Subcutaneous abdominal adipose tissue (tissue), 5 donors: ENCODE measurements around the gene AKR1C8.
"Not testable (repeated sequence)": the region's sequence is repeated elsewhere in the genome, so short reads cannot be mapped to it uniquely, and the experiment has no call there.

Source experiments
- H3K27ac ChIP-seq: one replicate; pipeline ENCODE4 v1.7.0; 2013; ENCODE audit warnings: low read depth, mild to moderate bottlenecking, inconsistent platforms, low read length, moderate library complexity
- H3K27me3 ChIP-seq, 5 donors: one replicate each; pipeline ENCODE4 v1.7.0; 2013; ENCODE audit warnings: low read length in 5 of 5, inconsistent platforms in 1 of 5; ENCODE audit not compliant: control insufficient read depth in 5 of 5, insufficient read depth in 4 of 5
- H3K36me3 ChIP-seq, 5 donors: one replicate each; pipeline ENCODE4 v1.7.0; 2013; ENCODE audit warnings: low read length in 5 of 5; ENCODE audit not compliant: control insufficient read depth in 5 of 5, insufficient read depth in 5 of 5
- H3K4me1 ChIP-seq, 5 donors: one replicate each; pipeline ENCODE4 v1.7.0; 2013; ENCODE audit warnings: low read length in 5 of 5, mild to moderate bottlenecking in 3 of 5, moderate library complexity in 1 of 5; ENCODE audit not compliant: control insufficient read depth in 5 of 5, insufficient read depth in 5 of 5
- H3K4me3 ChIP-seq, 5 donors: one replicate each; pipeline ENCODE4 v1.7.0; 2013; ENCODE audit warnings: low read length in 5 of 5, low read depth in 1 of 5
- H3K9ac ChIP-seq, 5 donors: one replicate each; pipeline ENCODE4 v1.7.0; 2013; ENCODE audit warnings: low read length in 5 of 5, mild to moderate bottlenecking in 4 of 5, moderate library complexity in 3 of 5
- H3K9me3 ChIP-seq, 5 donors: one replicate each; pipeline ENCODE4 v1.7.0; 2013; ENCODE audit warnings: low read length in 5 of 5; ENCODE audit not compliant: control insufficient read depth in 5 of 5
- donor health status: healthy.
- donor health status: healthy.
- donor health status: healthy.
- donor health status: healthy.
- donor health status: healthy.

Gene AKR1C8

DNA sequence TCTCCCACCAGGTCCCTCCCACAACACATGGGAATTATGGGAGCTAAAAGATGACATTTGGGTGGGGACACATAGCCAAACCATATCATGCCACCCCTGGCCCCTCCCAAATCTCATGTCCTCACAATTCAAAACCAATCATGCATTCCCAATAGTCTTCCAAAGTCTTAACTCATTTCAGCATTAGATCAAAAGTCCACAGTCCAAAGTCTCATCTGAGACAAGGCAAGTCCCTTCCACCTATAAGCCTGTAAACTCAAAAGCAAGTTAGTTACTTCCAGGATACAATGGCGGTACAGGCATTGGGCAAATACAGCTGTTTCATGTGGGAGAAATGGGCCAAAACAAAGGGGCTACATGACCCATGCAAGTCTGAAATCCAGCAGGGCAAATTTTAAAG lies 24.8 kb upstream of the AKR1C8 start:
- not testable (repeated sequence) for H3K27me3 ChIP-seq, H3K4me3 ChIP-seq, H3K9ac ChIP-seq, H3K36me3 ChIP-seq, H3K27ac ChIP-seq, H3K4me1 ChIP-seq, H3K9me3 ChIP-seq

DNA sequence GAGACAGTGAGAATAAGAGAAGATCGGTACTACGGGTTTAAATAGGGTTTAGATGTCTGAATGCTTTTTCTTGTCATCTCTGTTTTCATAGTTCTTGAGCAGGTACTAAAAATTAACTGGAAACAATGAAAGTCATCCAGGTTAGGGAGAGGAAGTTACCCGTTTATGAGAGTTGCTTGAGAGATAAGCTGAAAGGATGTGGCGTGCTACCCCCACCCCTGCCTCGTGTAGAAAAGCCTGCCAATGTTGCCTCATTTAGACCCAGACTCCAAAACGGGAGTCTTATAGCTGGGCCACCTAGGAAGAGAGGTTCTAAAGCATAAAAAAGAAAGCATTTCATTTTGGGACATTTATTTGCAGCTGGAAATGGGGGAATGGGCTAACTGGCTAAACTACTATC lies 21.8 kb upstream of the AKR1C8 start:
- H3K4me3 ChIP-seq, result no peak overlapping the region
- no peaks in the 10 kb centered on the region for H3K27me3 ChIP-seq
- no peaks in the 10 kb centered on the region for H3K4me1 ChIP-seq
- H3K9me3 ChIP-seq, result peaks cover 0 to 7% (median 7%) of the 10 kb centered on the region in 5 donors
- no peak overlapping the region for H3K9ac ChIP-seq
- no peaks in the 10 kb centered on the region for H3K36me3 ChIP-seq
- H3K27ac ChIP-seq, result no peak overlapping the region

DNA sequence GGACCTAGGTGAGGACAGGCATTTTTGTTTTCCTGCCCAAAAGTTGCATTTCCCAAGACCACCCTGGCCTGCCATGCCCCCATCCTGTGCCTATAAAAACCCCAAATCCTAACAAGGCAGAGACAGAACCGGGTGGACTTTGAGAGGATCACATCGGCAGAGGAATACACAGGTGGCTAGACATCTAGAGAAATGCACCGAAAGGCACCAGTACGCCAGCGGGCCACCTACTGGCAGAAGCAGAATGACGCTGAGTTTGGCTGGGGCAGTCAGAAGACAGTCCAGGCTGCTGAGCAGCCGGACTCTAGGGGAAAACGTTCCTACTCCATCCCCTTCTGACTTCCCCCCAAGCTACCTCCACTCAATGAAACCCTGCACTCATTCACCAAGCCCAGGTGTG lies 14.4 kb upstream of the AKR1C8 start:
- Histone ChIP-seq H3K36me3 (no peaks in the 10 kb centered on the region), H3K4me1 (peaks cover 0 to 6% (median 5%) of the 10 kb centered on the region in 5 donors), H3K9ac (no peak overlapping the region), H3K27ac (no peak overlapping the region), H3K9me3 (peaks cover 0 to 7% (median 4%) of the 10 kb centered on the region in 5 donors), H3K4me3 (no peak overlapping the region), H3K27me3 (no peaks in the 10 kb centered on the region)

DNA sequence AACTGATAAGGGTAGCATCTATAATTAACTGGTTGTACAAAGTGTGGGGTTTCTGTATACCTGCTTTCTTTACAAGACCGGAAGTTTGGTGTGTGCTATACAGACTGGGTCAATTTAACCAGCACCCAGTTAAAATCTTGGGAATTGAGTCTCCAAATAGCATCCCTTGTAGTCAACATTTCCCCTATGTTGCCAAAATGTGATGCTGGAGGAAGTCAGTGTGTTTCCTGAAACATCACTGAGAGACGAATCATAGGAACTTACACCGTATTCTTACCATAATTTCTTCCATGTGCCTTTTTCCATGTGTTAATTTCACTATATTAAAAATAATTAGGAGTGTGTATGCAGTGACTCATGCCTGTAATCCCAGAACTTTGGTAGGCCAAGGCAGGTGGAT lies 13.4 kb upstream of the AKR1C8 start:
- H3K27me3 ChIP-seq, result no peaks in the 10 kb centered on the region
- peaks cover 0 to 6% (median 4%) of the 10 kb centered on the region in 5 donors for H3K9me3 ChIP-seq
- no peaks in the 10 kb centered on the region for H3K36me3 ChIP-seq
- H3K9ac ChIP-seq, result no peak overlapping the region
- peaks cover 0 to 6% (median 5%) of the 10 kb centered on the region in 5 donors for H3K4me1 ChIP-seq
- H3K4me3 ChIP-seq, result no peak overlapping the region
- H3K27ac ChIP-seq, result no peak overlapping the region

DNA sequence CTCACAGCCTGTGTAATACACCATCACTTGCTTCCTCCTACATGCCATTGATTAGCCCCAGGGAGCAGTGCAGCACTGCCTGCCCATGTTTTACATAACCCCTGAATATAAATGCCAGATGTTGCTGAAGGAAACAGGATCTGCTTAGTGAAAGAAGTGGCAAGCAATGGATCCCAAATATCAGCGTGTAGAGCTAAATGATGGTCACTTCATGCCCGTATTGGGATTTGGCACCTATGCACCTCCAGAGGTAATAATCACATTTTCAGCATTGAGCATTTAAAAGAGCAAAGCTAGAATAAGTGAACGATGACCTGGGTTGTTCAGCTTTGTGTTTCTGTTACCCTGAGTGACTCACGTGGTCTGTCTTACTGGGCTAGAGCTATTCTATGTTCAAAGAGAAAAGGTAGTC lies 11.8 kb upstream of the AKR1C8 start, which contains the start of gene AKR1C4:
AKR1C4 (plus strand) TSS at position 136 of the 412 bp plus-strand sequence; CDS start at position 167, 31 bp downstream.
- Histone ChIP-seq H3K9ac (no peak within 1 kb of the TSS), H3K27ac (no peak within 1 kb of the TSS), H3K9me3 (no peaks in the 10 kb centered on the region), H3K27me3 (no peaks in the 10 kb centered on the region), H3K4me3 (peak within 1 kb of the TSS in 2 of 5 donors; percentile 9 to 16), H3K4me1 (peaks cover 0 to 6% (median 5%) of the 10 kb centered on the region in 5 donors), H3K36me3 (no peaks in the 10 kb centered on the region)

DNA sequence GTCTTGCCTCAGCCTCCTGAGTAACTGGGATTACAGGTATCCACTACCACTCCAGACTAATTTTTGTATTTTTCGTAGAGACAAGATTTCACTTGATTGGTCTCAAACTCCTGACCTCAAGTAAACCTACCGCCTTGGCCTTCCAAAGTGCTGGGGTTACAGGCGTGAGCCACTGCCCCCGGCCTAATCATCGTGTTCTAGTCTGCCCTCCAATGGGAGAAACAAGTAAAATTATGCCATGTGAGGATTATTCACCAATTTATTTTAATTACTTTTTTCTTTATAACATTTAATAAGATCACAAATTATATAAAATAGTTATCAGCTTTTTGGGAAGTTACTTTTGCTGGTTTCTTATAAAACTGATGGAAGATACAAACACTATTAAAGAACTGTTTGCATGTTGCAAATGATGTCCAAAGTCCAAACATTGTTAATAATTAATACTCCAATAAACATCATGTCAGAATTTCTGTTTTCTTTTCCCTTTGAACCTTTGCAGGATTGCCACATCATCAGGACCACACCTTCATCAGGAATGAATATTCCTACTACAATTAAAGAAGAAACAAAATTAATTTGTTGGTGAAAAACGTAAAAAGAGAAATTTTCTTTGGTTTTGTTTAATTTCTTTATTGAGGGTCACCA lies 10.9 kb upstream of the AKR1C8 start:
- H3K4me3 ChIP-seq, result no peak overlapping the region
- peaks cover 0 to 6% (median 5%) of the 10 kb centered on the region in 5 donors for H3K4me1 ChIP-seq
- no peaks in the 10 kb centered on the region for H3K27me3 ChIP-seq
- no peaks in the 10 kb centered on the region for H3K36me3 ChIP-seq
- no peak overlapping the region for H3K9ac ChIP-seq
- no peak overlapping the region for H3K27ac ChIP-seq
- no peaks in the 10 kb centered on the region for H3K9me3 ChIP-seq

DNA sequence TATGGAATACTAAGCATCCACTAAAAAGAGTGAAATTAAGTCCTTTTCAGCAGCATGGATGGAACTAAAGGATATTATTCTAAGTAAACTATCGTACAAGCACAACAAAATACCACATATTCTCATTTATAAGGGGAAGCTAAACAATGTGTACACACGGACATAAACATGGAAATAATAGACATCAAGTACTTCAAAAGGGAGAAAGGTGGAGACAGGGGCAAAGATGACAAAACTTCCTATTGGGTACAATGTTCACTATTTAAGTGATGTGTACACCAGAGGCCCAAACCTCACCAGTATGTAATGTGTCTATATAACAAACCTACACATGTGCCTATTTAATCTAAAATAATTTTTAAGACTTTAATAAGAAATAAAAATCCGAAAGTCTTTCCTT lies 9.5 kb upstream of the AKR1C8 start:
- no peak overlapping the region for H3K4me3 ChIP-seq
- H3K27ac ChIP-seq, result no peak overlapping the region
- no peaks in the 10 kb centered on the region for H3K36me3 ChIP-seq
- no peaks in the 10 kb centered on the region for H3K9me3 ChIP-seq
- H3K4me1 ChIP-seq, result peaks cover 0 to 6% (median 5%) of the 10 kb centered on the region in 5 donors
- H3K27me3 ChIP-seq, result no peaks in the 10 kb centered on the region
- no peak overlapping the region for H3K9ac ChIP-seq

DNA sequence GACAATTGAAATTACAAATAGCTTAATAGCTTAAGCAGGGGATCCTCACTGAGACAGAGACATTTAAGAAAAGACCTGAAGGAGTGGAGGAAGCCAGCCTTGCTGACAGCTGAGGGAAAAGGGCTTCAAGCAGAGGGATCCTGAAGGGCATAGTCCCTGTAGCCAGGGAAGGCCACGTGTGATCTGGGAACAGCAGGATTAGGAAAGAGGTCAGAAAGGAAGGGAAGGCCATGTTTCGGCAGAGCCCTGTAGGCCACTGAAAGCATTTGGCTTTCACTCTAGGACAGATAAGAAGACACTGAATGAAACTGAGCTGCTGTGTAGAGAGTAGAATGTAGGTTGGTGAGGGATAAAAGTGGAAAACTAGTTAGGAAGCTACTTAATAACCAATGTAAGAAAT lies 3.4 kb upstream of the AKR1C8 start:
- H3K9ac ChIP-seq, result peak overlapping the region in 1 of 5 donors; percentile 10
- no peak overlapping the region for H3K4me3 ChIP-seq
- H3K4me1 ChIP-seq, result peaks cover 9 to 42% (median 28%) of the 10 kb centered on the region in 5 donors
- no peaks in the 10 kb centered on the region for H3K27me3 ChIP-seq
- no peaks in the 10 kb centered on the region for H3K9me3 ChIP-seq
- H3K27ac ChIP-seq, result peak overlapping the region; percentile 43
- H3K36me3 ChIP-seq, result no peaks in the 10 kb centered on the region

DNA sequence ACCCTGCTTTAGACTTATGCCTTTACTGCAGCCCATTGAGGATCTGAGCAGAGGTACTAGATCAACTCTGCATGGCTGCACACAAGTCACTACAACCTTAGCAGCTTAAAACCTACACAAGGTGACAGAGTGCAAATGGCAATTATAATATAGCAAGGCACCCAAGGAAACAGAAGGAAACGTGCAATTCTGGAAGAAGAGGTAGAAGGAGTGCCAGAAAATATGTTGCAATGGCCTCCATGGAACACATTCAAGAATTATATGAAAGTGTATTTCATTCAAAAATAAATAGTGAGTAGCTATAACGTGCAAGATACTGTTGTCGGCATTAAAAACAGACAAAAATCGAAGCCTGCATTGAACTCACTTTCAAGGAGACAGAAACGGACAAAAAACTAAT lies 2.9 kb upstream of the AKR1C8 start:
- no peaks in the 10 kb centered on the region for H3K36me3 ChIP-seq
- peaks cover 9 to 42% (median 28%) of the 10 kb centered on the region in 5 donors for H3K4me1 ChIP-seq
- no peak overlapping the region for H3K9ac ChIP-seq

DNA sequence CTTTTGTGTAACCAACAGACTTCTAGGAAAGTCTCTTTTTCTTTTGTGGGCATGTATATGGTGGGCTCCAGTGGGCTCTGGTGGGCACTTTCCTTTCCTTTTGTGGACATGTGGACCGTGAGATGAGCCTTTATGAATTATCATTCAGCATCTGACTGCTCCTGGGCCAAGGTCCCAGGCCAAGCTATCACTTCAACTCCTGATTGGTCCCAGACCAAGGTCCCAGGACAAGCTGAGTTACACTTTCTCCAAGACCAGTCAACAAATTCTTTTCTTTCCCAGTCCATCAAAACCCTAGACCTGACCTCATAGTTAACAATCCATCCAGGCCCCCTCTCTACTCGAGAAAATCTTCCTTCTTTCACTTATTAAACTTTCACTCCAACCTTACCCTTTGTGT lies 1.0 kb downstream of the AKR1C8 start:
- H3K9me3 ChIP-seq, result no peaks in the 10 kb centered on the region
- no peak overlapping the region for H3K9ac ChIP-seq
- H3K4me3 ChIP-seq, result no peak overlapping the region
- no peaks in the 10 kb centered on the region for H3K36me3 ChIP-seq
- H3K4me1 ChIP-seq, result peaks cover 9 to 42% (median 28%) of the 10 kb centered on the region in 5 donors
- no peaks in the 10 kb centered on the region for H3K27me3 ChIP-seq
- H3K27ac ChIP-seq, result no peak overlapping the region

More for the DNA sequence above, 2.9 kb upstream of the AKR1C8 start:
- Histone ChIP-seq H3K4me3 (no peak overlapping the region), H3K27me3 (no peaks in the 10 kb centered on the region), H3K27ac (peak overlapping the region; percentile 43), H3K9me3 (no peaks in the 10 kb centered on the region)
